GM21529 (cell line): ENCODE measurements around the gene PROZ.

Source experiments
- ATAC-seq: cut with Tn5 transposase; IDR thresholded peaks from one replicate; pipeline ENCODE4 v1.9.1; 2021; ENCODE audit not compliant: unreplicated experiment

PROZ gene

DNA sequence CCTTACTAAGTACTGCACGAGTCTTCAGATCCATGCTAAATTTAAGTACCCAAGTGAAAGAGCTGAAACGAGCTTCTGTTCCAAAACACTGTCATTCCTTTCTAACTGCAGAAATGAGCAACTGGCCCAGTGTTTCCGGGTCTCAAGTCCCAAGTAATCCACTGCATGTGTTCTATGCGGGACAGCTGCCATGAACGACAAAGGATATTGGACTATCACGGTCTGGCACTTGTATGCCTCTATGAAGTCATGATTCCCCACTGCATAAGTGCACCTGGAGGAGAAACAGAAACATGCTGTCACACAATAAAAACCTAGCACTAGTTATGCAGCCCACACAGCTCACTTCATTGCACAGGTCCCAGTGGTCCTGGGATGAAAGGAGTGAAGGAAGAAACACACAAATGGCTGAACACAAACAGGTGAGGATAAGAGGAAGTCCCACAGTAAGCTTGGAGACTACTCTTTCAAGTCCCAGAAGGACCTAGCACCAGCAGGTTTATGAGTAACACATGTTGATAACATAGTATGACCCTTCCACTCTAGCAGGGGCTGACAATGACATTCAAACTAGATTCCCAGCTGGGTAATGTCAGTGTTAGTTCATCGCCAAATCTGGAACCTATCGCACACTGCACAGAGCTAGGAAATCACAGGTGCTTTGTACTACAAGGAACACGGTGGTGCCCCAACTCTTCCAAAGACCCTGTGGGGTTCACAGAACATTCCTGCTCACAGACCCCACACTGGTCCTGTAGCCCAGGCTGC lies 38.7 kb downstream of the PROZ start:
- ATAC-seq: no peak

DNA sequence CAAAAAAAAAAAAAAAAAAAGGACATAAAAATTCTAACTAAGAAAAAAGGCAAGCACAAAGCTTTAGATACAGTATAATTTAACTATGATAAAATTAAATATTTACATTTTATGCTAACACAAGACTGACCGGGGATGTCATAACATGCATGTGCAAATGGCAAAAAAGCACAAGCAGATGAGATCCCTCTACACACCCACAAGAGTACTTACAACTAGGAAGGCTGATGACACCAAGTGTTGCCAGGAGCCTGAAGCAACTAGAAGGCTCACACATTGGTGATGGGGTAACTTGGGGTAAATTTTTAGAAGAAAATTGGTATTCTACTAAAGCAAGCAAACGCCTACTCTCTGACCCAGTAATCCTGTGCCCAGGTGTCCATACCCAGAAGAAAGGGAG lies 43.4 kb downstream of the PROZ start:
- no peak for ATAC-seq

DNA sequence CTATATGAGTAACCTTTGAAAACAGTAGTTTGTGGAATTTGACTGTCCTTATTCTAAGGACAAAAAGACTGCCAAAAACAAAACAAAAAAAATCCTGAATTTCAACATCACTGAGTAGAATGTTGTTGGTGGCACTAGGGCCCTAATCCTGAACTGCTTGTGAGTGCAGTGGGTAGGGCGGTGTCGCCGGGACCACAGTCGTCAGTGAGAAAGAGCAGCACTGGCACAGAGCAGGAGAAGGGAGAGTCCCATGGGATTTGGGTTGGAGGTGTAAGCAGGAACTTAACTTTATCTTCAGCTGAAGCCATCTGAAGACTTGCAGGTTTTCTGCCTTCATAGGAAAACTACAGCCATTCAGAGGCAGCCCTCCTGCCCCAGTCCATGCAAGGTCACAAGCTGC lies 44.5 kb downstream of the PROZ start:
- no peak for ATAC-seq

DNA sequence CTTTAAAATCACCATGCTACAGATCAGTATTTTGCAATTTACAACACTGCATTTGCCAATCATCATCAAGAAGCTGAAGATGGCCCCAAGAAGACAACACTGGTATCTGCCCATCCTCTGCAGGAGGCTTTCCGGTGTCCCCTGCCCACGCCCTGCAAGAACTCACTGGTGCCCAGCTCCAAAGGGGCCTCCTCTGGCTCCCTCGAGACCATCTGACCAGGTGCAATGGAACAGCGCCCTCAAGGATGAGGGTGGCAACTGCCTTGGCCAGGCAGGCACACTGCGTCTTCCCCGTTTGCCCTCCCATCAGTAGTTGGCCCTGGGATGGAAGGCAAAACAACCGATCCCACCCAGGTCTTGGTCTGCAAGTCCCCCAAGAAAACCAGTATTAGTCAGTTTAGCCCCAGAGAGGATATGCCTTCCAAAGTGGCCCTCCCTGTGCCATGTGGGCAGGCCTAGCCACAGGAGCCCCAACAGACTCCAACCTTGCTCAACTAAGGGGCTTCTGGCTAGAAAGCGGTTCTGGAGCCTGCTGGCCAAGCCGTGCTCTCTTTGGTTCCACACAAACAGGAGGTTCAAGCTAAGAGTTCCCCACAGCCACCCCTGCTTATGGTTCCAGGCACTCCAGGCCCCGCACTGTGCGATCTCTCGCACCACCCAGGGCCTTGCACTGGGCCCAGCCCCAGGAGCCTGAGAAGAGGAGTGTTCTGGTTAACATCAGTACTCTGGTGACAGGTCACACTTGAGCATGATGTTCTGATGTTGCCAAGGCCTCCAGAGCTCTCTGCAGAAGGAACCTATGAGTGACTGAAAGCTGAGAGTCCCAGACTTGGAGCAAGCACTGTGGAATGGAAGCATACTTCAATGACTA lies 45.3 kb downstream of the PROZ start:
- no peak for ATAC-seq

DNA sequence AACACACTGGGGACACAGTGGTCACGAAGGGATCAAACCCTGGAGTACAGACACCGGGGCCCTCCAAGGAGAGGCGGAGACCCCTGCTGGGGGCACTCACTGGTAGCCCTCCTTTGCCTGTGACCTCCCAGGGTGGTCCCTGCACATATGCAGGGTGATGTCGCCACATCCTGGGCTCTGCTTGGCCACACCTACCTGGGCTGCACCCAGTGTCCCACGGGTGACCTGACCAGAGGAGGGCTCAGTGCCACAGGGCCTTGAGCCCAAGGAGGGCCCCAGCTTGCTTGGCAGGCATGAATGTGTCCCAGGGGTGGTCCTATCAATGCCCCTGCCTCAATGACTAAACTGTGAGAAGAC lies 45.9 kb downstream of the PROZ start:
- ATAC-seq: no peak

DNA sequence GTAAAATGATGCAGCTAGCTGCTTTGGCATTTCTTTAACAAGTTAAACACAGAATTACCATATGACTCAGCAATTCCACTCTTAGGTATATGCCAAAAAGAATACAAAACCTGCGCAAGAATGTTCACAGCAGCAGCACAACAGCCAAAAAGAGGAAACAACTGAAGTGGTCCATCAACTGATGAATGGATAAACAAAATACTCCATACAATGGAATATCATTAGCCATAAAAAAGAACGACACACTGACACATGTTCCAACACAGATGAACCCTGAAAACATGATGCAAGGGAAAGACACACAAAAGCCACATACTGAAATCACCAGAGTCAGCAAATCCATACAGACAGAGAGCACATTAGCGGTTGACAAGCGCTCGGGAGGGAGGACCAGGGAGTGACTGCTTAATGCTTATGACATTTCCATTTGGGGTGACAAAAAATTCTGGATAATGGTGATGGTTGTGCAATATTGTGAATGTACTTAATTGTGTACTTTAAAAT lies 47.0 kb downstream of the PROZ start:
- ATAC-seq: no peak

DNA sequence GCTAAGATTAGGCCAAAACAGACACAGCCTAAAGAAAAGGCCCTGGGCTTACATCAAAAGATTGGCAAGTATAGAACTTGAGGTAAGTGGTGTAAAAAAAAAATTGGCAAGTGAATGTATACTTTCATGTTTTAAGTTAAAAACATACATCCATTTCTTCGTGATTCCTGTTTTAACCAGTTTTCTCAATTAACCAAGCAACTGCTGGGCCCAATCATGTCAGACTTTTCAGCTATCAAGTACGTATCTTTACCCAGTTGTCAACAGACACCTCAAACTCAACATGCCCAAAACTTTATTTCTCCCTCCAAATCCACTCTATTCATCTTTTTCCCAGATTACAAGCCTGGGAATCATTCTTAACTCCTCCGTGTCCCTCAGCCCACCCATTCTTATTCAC lies 49.0 kb downstream of the PROZ start:
- no peak for ATAC-seq

DNA sequence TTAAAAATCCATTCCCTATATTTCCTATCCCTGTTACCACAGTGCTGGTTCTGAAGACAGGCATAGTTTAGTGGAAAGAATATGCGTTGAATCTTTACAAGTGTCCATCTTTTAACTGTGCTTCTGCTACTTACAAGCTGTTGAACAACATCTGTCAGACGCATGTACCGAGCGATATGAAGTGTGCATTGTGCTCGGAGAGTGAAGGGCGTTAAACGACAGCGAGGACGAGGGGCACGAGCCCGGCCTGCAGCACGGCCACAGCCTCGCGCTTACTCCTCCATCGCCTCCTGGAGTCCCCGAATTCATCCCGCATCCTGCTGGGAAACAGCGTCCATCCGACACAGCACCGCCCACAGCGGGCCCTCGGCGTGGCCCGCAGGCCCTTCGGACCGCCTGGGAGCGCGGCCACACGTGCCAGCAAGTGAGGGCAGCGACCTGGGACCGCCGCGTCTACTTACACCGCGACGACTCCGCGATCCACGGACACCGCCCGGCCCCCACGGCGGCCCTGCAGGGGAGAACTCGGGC lies 49.5 kb downstream of the PROZ start:
- peak; percentile 21 for ATAC-seq

DNA sequence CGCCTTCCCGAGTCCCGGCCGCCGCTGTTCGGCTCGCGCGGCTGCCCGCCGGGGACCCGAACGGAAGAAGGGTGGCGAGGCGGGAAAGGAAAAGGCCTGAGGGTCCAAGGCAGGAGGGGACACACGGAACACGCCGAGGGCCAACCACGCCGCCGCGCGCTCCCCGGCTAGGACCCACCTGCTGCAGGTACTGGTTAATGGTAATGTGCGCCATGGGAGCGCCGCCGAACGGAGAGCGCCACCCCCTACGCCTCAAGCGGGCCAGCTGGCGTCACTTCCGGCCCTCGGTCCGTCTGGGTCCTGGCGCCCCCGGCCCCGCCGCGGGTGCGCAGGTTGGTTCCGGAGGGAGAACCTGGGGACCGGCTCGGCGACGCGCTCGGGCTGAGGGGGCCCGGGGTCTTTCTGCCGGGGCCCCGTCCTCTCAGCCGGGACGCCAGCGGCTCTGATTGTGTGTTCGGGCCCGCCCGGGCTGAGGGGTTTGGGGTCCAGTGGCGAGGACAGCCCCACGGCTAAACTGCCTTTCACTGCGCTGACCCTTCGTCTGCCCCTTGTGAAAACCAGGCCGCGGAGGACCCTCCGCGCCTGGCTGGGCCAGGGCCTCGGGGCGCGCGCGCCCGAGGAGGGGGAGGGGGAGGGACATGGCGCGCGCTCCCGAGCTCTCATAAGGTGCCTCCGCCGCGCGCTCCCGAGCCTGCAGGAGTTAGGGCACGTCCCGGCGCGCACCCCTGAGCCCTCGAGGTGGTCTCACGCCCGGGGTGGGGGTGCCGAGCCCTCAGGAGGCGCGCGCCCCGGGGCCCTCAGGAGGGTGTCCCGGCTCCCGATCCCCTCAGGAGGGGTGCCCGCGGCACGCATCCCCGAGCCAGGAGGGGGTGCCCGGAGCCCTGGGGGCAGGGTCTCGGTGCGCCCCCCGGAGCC lies 50.2 kb downstream of the PROZ start, which contains the start of gene PCID2:
Gene PCID2, minus strand, starts transcription at position 249 of the 915 bp plus-strand sequence. Its CDS starts 35 bp downstream, at position 214.
- peak; percentile 72 for ATAC-seq

DNA sequence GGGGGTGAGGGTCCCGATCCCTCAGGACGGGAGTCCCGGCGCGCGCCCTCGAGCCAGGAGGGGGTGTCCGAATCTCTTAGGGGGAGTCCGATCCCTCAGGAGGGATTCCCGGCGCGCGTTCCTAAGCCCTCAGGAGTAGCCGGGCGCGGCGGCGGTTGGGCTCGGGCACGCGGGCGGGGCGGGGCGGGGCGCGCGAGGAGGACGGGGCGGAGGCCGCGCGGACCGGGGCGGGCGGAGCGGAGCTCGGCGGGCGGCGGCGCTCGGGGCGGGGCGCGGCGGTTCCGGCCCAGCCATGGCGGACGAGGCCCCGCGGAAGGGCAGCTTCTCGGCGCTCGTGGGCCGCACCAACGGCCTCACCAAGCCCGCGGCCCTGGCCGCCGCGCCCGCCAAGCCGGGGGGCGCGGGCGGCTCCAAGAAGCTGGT lies 50.9 kb downstream of the PROZ start, which contains the start of gene CUL4A:
Gene CUL4A, plus strand, starts transcription at position 278 of the 423 bp plus-strand sequence. Its CDS starts 15 bp downstream, at position 293.
- peak; percentile 44 for ATAC-seq

DNA sequence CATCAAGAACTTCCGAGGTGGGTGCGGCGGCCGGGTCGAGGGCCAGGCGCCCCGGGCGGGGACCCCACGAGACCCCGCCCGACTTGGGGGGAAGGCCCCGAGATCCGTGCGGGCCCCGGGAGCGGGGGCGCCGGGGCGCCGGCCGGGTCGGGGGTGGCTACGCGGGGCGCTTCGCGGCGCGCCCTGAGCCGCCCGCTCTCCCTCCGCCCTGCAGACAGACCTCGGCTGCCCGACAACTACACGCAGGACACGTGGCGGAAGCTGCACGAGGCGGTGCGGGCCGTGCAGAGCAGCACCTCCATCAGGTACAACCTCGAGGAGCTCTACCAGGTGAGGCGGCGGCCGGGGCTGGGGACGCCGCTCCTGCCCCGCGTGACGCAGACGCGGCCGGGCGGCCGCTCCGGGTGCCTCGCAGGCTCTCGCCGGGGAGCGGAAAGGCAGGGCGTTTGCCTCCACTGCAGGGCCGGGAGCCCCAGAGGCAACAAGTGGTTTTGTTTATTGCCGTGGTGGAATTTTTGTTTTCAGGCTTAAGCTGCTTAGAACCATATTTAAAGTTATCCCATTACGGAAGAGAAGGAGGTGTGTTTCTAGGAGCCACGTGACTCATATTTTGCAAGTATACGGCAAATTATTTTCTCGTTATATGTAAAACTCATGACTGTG lies 51.4 kb downstream of the PROZ start:
- peak; percentile 33 for ATAC-seq

DNA sequence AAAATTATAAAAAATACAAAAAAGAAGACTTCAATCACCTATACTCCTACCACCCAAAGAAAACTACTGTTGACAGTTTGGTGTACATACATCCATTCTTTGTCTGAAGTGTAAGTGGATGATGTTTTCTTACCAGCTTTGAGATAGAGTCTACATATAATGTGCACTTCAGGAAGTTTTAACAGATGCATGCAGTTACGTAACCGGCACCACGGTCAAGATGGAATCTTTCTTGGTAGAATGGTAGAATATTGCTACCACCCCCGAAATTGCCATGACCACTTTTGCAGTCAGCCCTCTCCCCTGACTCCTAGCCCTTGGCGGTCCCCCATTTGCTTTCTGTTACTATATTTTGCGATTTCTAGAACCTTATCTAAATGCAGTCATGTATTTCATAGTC lies 52.4 kb downstream of the PROZ start:
- no peak for ATAC-seq

DNA sequence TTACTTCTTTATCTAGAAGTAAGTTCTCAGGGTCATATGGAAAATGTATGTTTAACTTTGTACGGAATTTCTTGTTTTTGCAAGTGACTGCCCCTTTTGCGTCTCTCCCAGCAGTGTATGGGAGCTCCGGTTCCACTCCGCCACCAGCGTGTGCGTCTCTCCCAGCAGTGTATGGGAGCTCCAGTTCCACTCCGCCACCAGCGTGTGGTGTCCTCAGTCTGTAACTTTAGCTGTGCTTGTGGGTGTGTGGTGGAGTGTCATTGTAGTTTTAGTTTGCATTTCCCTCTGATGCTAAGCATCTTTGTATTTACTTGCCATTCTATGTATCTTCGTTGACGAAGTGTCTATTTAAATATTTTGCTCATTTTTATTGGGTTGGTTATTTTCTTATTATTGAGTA lies 53.3 kb downstream of the PROZ start:
- no peak for ATAC-seq

DNA sequence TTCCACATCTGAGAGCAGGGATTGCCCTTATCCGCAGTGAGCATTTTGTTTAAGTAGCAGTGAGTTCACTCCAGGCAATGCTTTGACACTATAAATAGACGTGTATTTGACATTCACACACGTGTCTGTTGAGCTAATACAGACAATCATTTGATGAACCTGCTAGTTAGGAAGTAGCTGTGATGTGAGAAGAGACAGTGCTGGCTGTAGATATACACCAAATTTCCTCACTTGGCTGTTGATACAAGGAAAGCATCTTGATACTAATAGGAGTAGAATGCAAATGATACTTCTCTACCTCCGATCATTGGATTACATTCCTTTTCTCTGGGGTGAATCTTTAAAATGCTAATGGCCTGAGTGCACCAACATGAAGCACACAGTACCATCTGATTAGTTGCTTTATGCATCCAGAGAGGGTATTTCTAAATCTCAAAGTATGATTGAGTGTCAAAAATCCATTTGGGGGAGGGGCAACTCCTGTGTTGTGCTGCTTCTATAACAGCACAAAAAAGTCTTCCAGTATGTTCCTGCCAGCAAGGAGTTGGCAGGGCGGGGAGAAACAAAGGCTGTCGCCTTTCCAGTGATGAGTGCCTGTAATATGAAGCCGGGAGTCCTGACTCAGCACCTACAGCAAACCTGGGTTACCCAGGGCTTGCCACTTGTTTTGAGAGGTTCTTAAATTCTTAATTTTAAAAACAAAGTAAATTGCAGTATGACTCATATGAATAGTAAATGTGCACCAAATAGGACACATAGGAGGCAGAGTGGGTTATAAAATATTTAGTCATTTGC lies 58.0 kb downstream of the PROZ start:
- no peak for ATAC-seq

DNA sequence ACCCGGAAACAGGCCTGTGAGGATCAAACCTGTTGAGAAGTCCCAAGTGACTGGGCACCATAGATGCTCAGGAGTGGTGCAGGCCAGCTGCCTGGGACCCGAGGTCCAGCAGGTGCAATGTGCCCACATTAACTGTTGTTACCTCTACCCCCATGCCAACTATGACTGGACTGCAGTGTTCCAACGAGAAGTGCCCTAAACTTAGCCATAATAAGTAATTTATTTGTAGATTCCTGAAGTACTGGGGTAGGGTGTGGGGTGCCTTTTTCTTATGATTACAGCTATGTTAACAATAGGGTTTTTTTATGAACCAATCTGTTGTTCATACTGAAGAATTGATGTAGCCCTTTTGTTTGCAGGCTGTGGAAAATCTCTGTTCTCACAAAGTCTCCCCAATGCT lies 60.1 kb downstream of the PROZ start:
- no peak for ATAC-seq

DNA sequence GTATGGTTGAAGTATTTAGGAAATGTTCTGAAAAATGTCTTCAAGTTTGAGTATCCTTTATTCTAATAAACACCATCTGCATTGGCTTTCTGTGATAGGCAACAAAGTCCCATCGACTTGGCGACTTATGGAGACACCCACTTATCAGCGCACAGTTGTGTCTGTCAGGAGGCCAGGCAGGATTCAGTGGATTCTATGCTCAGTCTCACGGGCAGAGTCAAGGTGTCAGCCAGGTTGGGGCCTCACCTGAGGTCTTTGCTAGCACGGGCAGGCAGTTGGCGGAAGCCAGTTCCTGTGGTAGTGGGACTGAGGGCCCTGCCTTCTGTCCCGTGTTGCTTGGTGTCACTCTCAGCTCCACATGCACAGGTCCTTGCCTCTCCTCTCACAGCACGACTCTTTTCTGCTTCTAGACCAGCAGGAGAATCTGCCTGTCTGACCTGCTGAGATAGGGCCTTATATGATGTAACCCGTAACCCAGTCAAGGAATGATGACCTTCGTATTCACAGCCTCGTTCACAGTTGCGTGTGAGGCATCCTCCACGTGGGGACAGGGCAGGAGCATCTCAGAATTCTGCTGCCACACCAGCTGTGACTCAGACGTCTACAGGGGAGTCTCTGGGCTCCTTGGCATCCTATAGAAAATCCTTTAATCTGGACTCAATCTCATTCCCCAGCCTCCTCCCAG lies 61.0 kb downstream of the PROZ start:
- ATAC-seq: no peak

DNA sequence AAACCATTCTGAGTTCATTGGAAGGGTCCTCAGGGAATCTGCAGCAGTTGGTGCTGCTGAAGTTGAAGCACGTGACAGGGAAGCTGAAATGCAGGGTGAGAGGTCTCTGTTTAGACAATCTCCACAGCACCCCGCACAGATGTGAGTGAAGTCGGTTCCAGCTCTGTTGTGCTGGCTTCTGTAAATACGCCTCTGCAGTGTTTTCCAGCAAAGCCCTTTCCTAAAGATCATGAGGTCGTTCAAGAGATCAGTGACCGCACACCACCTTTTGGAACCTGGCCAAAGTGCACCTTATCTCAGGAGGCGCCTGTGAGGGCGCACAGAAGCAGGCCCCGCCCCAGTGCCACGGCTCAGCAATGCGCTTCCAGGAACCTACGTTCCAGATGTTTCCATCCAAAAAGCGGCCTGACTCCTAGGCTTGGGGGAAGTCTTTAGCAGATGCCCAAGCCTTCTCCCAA lies 61.7 kb downstream of the PROZ start:
- ATAC-seq: no peak

DNA sequence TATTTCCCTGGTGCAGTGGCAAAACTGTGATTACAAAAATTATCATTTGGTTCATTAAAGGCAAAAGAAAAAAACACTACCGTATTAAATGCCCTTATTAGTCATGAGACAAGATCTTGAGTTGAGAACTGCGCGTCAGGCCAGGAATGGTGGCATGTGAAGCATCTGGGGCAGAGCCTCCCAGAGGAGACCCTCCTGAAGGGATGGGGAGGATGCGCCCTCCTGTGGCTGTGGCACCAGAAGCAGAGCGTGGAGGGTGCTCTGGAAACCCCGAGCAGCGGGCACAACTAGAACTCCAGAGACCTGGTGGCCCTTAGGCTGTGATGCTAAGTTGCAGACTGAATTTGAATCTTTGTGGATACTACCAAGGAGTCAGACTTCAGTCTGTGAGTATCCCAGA lies 62.4 kb downstream of the PROZ start:
- no peak for ATAC-seq
